ENCODE data around the gene STXBP6. TPM values are rescaled to one million over a fixed set of nuclear protein-coding genes. Genes with fewer than 3 reads are reported as not detected.

Gene STXBP6
- total and polyA plus RNA-seq, 2 of the 13 experiments (the other 11 are each of a cell fraction or from before 2014, with no cell fraction given), result 35.3 to 42.8 TPM

GRCh38 chr14:25049568-25050268, at the start of gene STXBP6 (continued):
- TF ChIP-seq ZBTB26 (CRISPR knock-in tag; IDR thresholded peaks at IDR 0.05; ENCODE audit: borderline replicate concordance) (peak; percentile 39; the same call in 1 of the 2 replicates), PLSCR1 (CRISPR knock-in tag; IDR thresholded peaks at IDR 0.05; ENCODE audit: borderline replicate concordance) (no peak), MTA3 (CRISPR knock-in tag; IDR thresholded peaks at IDR 0.05) (no peak), ZNF883 (CRISPR knock-in tag; IDR thresholded peaks at IDR 0.05; ENCODE audit: not compliant biosample characterization) (peak; percentile 97), SNRNP70 (IDR thresholded peaks at IDR 0.05; ENCODE audit: low read depth, low read length) (no peak), ZUFSP (CRISPR knock-in tag; IDR thresholded peaks at IDR 0.05; ENCODE audit: borderline replicate concordance) (no peak), PLRG1 (conservative IDR thresholded peaks at IDR 0.05) (no peak), HMG20B (CRISPR knock-in tag; conservative IDR thresholded peaks at IDR 0.05) (no peak), ETV5 (CRISPR knock-in tag; IDR thresholded peaks at IDR 0.05; ENCODE audit: borderline replicate concordance) (no peak), ZBTB2 (CRISPR knock-in tag; IDR thresholded peaks at IDR 0.05; ENCODE audit: low read depth) (peak; percentile 54; the same call in 1 of the 2 replicates), ZKSCAN5 (CRISPR knock-in tag; IDR thresholded peaks at IDR 0.05) (no peak), ATM (IDR thresholded peaks at IDR 0.05; ENCODE audit: borderline replicate concordance) (no peak), REL (CRISPR knock-in tag; conservative IDR thresholded peaks at IDR 0.05) (peak; percentile 82; the same call in 1 of the 2 replicates), SMAD3 (CRISPR knock-in tag; IDR thresholded peaks at IDR 0.05) (no peak)
- TF ChIP-seq, protein P1, sequence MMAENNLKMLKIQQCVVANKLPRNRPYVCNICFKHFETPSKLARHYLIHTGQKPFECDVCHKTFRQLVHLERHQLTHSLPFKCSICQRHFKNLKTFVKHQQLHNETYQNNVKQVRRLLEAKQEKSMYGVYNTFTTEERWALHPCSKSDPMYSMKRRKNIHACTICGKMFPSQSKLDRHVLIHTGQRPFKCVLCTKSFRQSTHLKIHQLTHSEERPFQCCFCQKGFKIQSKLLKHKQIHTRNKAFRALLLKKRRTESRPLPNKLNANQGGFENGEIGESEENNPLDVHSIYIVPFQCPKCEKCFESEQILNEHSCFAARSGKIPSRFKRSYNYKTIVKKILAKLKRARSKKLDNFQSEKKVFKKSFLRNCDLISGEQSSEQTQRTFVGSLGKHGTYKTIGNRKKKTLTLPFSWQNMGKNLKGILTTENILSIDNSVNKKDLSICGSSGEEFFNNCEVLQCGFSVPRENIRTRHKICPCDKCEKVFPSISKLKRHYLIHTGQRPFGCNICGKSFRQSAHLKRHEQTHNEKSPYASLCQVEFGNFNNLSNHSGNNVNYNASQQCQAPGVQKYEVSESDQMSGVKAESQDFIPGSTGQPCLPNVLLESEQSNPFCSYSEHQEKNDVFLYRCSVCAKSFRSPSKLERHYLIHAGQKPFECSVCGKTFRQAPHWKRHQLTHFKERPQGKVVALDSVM (CRISPR knock-in tag; IDR thresholded peaks at IDR 0.05), result peak; percentile 46; the same call in 1 of the 2 replicates
- TF ChIP-seq, protein P2, sequence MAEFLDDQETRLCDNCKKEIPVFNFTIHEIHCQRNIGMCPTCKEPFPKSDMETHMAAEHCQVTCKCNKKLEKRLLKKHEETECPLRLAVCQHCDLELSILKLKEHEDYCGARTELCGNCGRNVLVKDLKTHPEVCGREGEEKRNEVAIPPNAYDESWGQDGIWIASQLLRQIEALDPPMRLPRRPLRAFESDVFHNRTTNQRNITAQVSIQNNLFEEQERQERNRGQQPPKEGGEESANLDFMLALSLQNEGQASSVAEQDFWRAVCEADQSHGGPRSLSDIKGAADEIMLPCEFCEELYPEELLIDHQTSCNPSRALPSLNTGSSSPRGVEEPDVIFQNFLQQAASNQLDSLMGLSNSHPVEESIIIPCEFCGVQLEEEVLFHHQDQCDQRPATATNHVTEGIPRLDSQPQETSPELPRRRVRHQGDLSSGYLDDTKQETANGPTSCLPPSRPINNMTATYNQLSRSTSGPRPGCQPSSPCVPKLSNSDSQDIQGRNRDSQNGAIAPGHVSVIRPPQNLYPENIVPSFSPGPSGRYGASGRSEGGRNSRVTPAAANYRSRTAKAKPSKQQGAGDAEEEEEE (CRISPR knock-in tag; IDR thresholded peaks at IDR 0.05; ENCODE audit: borderline replicate concordance), result no peak
- TF ChIP-seq, protein P3, sequence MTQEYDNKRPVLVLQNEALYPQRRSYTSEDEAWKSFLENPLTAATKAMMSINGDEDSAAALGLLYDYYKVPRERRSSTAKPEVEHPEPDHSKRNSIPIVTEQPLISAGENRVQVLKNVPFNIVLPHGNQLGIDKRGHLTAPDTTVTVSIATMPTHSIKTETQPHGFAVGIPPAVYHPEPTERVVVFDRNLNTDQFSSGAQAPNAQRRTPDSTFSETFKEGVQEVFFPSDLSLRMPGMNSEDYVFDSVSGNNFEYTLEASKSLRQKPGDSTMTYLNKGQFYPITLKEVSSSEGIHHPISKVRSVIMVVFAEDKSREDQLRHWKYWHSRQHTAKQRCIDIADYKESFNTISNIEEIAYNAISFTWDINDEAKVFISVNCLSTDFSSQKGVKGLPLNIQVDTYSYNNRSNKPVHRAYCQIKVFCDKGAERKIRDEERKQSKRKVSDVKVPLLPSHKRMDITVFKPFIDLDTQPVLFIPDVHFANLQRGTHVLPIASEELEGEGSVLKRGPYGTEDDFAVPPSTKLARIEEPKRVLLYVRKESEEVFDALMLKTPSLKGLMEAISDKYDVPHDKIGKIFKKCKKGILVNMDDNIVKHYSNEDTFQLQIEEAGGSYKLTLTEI (CRISPR knock-in tag; conservative IDR thresholded peaks at IDR 0.05), result no peak

All from HepG2 (cell line).